GM18505 (cell line): ENCODE measurements around the gene MAGI1.

ENCODE experiments used
- ATAC-seq: cut with Tn5 transposase; IDR thresholded peaks from one replicate; pipeline ENCODE4 v1.9.1; 2021; ENCODE audit not compliant: unreplicated experiment
- POLR2A ChIP-seq: IDR thresholded peaks from 4 replicates; pipeline ENCODE4 v1.6.1; 2011; ENCODE audit warnings: borderline replicate concordance; ENCODE audit not compliant: insufficient read depth, insufficient read length; ENCODE audit errors: extremely low read depth

The MAGI1 gene

GRCh38 chr3:65508750-65509422, 529.8 kb downstream of the MAGI1 start:
- TF ChIP-seq POLR2A = no peak
- ATAC-seq = no peak

- no peak for ATAC-seq
- no peak for TF ChIP-seq POLR2A
These were observed 531.3 kb downstream of the MAGI1 start for GRCh38 chr3:65507437-65507836.

DNA sequence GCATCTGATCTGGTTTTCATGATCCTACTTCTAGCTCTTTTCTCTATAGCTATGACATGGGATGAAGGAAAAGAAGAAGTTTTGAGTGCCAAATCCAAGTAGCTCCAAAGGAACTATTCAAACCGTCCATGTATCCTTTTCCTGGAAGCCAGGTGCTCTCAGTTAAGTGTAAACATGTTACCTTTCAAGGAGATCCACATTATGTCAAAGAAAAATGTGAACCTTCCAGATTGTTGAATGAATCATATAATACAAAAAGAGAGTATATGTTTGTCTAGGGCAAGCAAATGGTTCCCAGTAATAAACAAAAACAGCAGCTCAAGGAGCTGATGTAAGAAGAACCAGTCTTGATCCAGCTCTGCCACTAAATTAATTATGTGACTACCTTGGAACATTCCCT, 534.9 kb downstream of the MAGI1 start:
- no peak for TF ChIP-seq POLR2A
- no peak for ATAC-seq

DNA sequence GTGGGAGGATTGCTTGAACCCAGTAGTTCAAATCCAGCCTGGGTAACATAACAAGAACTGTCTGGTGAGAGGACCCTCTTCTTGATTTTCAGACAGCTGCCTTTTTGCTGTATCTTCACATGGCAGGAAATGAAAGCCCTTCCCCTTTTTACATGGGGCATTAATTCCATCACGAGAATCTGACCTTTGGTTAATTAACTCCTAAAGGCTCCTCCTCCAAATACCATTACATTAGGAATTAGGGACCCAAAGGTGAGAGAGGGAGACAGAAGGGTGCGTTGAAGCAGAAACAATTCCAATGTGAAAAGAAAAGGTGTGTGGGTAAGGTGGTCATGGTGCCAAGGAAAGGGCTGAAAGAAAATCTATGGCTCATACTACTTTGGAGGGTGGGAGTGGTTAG, 536.2 kb downstream of the MAGI1 start:
- no peak for ATAC-seq
- no peak for TF ChIP-seq POLR2A

- ATAC-seq = no peak
- no peak for TF ChIP-seq POLR2A
These were observed 538.1 kb downstream of the MAGI1 start for GRCh38 chr3:65500398-65501306.

DNA sequence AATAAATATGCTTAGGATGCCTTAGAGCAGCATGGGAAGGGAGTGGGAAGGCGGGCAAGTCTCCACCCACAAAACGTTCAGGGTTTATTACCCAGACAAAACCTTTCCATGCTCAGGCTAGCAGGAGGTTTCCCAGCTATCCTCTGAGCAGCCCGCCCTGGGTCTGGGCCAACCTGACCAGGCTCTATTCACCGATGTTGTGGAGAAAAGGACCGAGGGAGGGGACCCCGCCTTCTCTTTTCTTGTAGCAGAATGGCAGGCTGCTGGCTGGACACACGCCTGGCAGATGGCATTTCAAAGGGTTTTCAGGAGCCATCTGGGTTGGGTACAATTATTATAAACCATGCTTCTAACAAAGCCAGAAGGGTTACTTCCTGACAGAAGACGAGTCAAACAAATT, 540.9 kb downstream of the MAGI1 start:
- TF ChIP-seq POLR2A = no peak
- no peak for ATAC-seq

DNA sequence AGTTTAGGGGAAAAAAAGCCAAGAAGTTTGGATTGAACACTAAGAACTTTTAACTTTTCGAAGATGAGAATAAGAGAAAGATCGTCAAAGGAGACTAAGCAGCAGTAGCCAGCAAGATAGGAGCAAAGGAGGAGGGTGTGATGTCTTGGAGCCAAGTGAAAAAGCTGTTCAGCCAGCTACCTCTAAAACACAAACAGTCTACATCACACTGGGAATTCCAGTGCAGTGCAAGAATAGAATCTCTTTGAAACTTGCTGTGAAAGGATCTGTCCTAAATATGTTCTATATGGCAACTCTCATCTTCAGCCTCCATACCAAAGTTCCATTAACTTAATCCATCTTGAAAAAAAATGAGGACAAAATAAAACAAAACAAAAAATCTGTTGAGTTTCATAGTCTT, 541.5 kb downstream of the MAGI1 start:
- ATAC-seq = no peak
- TF ChIP-seq POLR2A = no peak

- ATAC-seq = no peak
These were observed 544.8 kb downstream of the MAGI1 start for GRCh38 chr3:65493938-65494337.

DNA sequence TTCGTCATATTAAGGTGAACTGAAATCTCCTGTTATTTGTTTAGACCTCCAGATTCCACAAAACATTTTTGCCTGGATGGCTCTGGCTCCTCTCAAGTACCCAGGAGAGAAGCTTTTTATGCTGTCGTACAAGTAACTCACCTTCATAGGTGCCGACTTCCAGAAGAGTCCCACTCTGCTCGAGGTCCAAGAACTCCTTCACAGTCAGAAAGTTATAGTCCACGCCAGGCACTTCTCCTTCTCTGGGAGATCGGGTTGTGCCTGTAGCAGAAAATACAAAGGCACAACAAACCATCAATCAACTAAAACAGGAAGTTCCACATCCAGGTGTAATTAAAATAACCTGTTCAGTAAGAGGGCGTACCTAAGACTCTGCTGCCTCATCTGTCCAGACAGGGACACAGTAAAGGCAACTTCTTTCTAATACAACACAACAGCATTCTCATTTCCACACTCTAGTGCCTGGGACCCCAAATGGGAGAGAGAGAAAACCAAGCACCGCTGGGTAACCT, 545.3 kb downstream of the MAGI1 start:
- TF ChIP-seq POLR2A = no peak
- no peak for ATAC-seq

More at GRCh38 chr3:65493938-65494337, 544.8 kb downstream of the MAGI1 start:
- TF ChIP-seq POLR2A = no peak

- ATAC-seq = no peak
- TF ChIP-seq POLR2A = no peak
These were observed 546.5 kb downstream of the MAGI1 start for GRCh38 chr3:65492249-65492648.

DNA sequence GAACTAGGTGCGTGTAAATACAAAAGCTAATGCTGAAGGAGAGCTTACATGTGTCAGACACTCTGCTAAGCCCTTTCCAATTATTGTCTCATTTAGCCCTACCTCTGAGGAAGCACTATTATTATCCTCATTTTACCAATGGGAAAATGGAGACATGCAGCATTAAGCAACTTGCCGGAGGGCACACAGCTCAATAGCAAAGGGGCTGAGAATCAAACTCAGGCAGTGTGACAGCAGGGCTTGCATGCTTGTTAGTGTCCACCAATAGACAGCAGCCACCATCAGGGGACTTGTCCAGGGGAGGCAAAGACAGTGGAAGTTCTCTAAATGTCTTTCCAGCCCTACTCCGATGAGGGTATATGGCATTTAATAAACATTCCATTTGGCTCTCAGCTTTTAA, 548.6 kb downstream of the MAGI1 start:
- TF ChIP-seq POLR2A = no peak
- no peak for ATAC-seq

DNA sequence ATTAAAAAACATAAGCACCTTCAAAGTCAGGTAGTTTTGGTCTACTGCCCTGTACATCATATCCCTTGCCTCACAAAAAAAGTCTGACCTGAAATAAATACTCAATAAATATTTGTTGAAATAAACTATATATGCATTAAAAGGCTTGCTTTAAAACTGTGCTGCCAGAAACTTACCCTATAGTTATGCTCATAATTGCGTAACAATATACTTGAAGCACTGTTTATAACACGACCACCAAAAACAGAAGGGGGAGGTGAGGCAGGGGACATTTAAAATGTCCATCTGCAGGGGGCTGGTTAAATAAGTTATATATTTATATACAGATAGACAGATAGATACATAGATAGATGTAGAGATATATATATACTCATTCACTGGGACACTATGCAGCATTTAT, 549.5 kb downstream of the MAGI1 start:
- no peak for TF ChIP-seq POLR2A
- no peak for ATAC-seq

GRCh38 chr3:65485826-65486469, 552.8 kb downstream of the MAGI1 start:
- TF ChIP-seq POLR2A = no peak
- ATAC-seq = no peak
